Endothelial cell of coronary artery (primary cell): ENCODE measurements around the gene FOXD4L5. TPM values are rescaled to one million over a fixed set of nuclear protein-coding genes. Genes with fewer than 3 reads are reported as not detected.

Experiments used
- total RNA-seq: library from RNA; depleted of rRNA; stranded (reverse); fragments of >200 nt; gene quantifications from 2 replicates; pipeline ENCODE4 v1.2.3, GENCODE V29; 2014

The FOXD4L5 gene
- total RNA-seq: 0.09 TPM in 2 replicates

DNA sequence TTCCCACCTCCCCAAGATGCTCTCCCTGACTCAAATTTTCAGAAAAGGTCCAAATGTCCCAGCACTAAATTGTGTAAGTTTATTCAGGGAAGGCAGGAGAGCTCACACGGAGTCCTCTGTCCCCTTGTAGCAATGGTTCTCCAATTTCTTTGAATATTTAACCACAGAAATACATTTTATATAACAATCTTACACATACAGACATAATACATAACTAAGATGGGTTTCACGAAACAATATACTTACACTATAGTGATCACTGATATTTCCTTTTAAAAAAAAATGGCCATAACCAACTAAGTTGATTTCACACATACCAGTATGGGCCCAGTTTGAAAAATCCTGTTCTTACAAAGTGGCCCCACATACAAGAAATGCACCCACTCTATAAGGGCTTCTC, at the start of gene FOXD4L5:
Gene FOXD4L5 (minus strand): TSS at position 101 of the 400 bp plus-strand sequence. CDS start 832 bp downstream, outside the sequence.

